ENCODE measurements around the gene PLPP1. TPM values are rescaled to one million over a fixed set of nuclear protein-coding genes. Genes with fewer than 3 reads are reported as not detected.

Gene PLPP1
- total RNA-seq, 1 donor from 2014 or later: 36.2 TPM

GRCh38 chr5:55568654-55569512 is 34.1 kb upstream of the PLPP1 start:
- no peak for TF ChIP-seq CTCF (conservative IDR thresholded peaks at IDR 0.05; ENCODE audit: low read depth, low read length)
- DNase-seq (ENCODE audit: low read depth): no peak
- H3K4me3 ChIP-seq (ENCODE audit: low read depth, low read length): no peak overlapping the region

GRCh38 chr5:55564721-55565120 is 30.0 kb upstream of the PLPP1 start:
- TF ChIP-seq CTCF (conservative IDR thresholded peaks at IDR 0.05; ENCODE audit: low read depth, low read length): no peak
- no peak overlapping the region for H3K4me3 ChIP-seq (ENCODE audit: low read depth, low read length)
- no peak for DNase-seq (ENCODE audit: low read depth)

GRCh38 chr5:55558484-55558883 is 23.7 kb upstream of the PLPP1 start:
- TF ChIP-seq CTCF (conservative IDR thresholded peaks at IDR 0.05; ENCODE audit: low read depth, low read length): no peak
- H3K4me3 ChIP-seq (ENCODE audit: low read depth, low read length): no peak overlapping the region
- no peak for DNase-seq (ENCODE audit: low read depth)

GRCh38 chr5:55557123-55557522 is 22.4 kb upstream of the PLPP1 start:
- no peak for TF ChIP-seq CTCF (conservative IDR thresholded peaks at IDR 0.05; ENCODE audit: low read depth, low read length)
- no peak for DNase-seq (ENCODE audit: low read depth)
- H3K4me3 ChIP-seq (ENCODE audit: low read depth, low read length): no peak overlapping the region

GRCh38 chr5:55554585-55555202 is 19.9 kb upstream of the PLPP1 start:
- no peak for DNase-seq (ENCODE audit: low read depth)
- TF ChIP-seq CTCF (conservative IDR thresholded peaks at IDR 0.05; ENCODE audit: low read depth, low read length): no peak
- no peak overlapping the region for H3K4me3 ChIP-seq (ENCODE audit: low read depth, low read length)

GRCh38 chr5:55551904-55552303 is 17.1 kb upstream of the PLPP1 start:
- no peak for DNase-seq (ENCODE audit: low read depth)
- TF ChIP-seq CTCF (conservative IDR thresholded peaks at IDR 0.05; ENCODE audit: low read depth, low read length): no peak

More at GRCh38 chr5:55551904-55552303, 17.1 kb upstream of the PLPP1 start:
- no peak overlapping the region for H3K4me3 ChIP-seq (ENCODE audit: low read depth, low read length)

Measured in epithelial cell of proximal tubule (primary cell).